GM19240 (cell line): ENCODE measurements around the gene SCAF1.

Source experiments
- DNase-seq: peaks from one replicate; pipeline ENCODE4 v3.0.0; 2011; ENCODE audit warnings: low spot score; ENCODE audit not compliant: insufficient read length

Gene SCAF1

GRCh38 chr19:49685845-49686332, 43.9 kb downstream of the SCAF1 start:
- DNase-seq, result no peak

GRCh38 chr19:49686503-49687088, 44.6 kb downstream of the SCAF1 start:
- DNase-seq, result no peak

- no peak for DNase-seq
Measured at GRCh38 chr19:49687150-49687549, 45.1 kb downstream of the SCAF1 start.

GRCh38 chr19:49687566-49688316, 45.7 kb downstream of the SCAF1 start:
- DNase-seq, result no peak

GRCh38 chr19:49688531-49689132, 46.6 kb downstream of the SCAF1 start:
- DNase-seq, result no peak

GRCh38 chr19:49689133-49690078, 47.4 kb downstream of the SCAF1 start, which contains the start of gene ADM5:
Gene ADM5 (plus strand): TSS chr19:49689594. CDS start chr19:49689838, 244 bp downstream.
- no peak for DNase-seq

- DNase-seq, result no peak
Measured at GRCh38 chr19:49690079-49690655, 48.2 kb downstream of the SCAF1 start.

- DNase-seq, result peak; percentile 50
Measured at GRCh38 chr19:49690656-49691242, 48.7 kb downstream of the SCAF1 start, which contains the start of gene CPT1C. Gene CPT1C (plus strand): TSS chr19:49691116. CDS start chr19:49692253, 1,137 bp downstream.

- DNase-seq, result no peak
Measured at GRCh38 chr19:49691243-49692146, 49.5 kb downstream of the SCAF1 start.

GRCh38 chr19:49692147-49692506, 50.1 kb downstream of the SCAF1 start:
- DNase-seq, result no peak

- DNase-seq, result no peak
Measured at GRCh38 chr19:49696115-49696514, 54.1 kb downstream of the SCAF1 start.

- no peak for DNase-seq
Measured at GRCh38 chr19:49696865-49697264, 54.9 kb downstream of the SCAF1 start.

- no peak for DNase-seq
Measured at GRCh38 chr19:49699364-49699763, 57.4 kb downstream of the SCAF1 start.

GRCh38 chr19:49700563-49700962, 58.6 kb downstream of the SCAF1 start:
- no peak for DNase-seq

- no peak for DNase-seq
Measured at GRCh38 chr19:49701271-49701786, 59.3 kb downstream of the SCAF1 start.

- no peak for DNase-seq
Measured at GRCh38 chr19:49704888-49705642, 63.1 kb downstream of the SCAF1 start.

- DNase-seq, result no peak
Measured at GRCh38 chr19:49705919-49706318, 63.9 kb downstream of the SCAF1 start.
